Mesenchymal stem cell (in vitro differentiated cells and primary cell): ENCODE results near the gene DPYD.

ENCODE experiments used
- DNase-seq: peaks from one replicate; pipeline ENCODE4 v3.0.0-alpha.2; 2013
- H2AFZ ChIP-seq: one replicate; pipeline ENCODE4 v1.6.1; 2013; ENCODE audit warnings: low read depth, mild to moderate bottlenecking, control low read depth, inconsistent platforms, low read length, moderate library complexity
- H2AK5ac ChIP-seq: 2 replicates; pipeline ENCODE4 v1.6.1; 2013; ENCODE audit warnings: low read length, moderate library complexity, mild to moderate bottlenecking, inconsistent platforms; ENCODE audit not compliant: severe bottlenecking
- H2BK120ac ChIP-seq: one replicate; pipeline ENCODE4 v1.6.1; 2013; ENCODE audit warnings: low read depth, mild to moderate bottlenecking, inconsistent platforms, low read length, moderate library complexity
- H2BK12ac ChIP-seq, 2 experiments: one replicate each; pipeline ENCODE4 v1.6.1; 2013; ENCODE audit warnings: inconsistent platforms in 2 of 2, low read length in 2 of 2, mild to moderate bottlenecking in 2 of 2, moderate library complexity in 2 of 2, control low read depth in 1 of 2
- H2BK15ac ChIP-seq: one replicate; pipeline ENCODE4 v1.6.1; 2013; ENCODE audit warnings: mild to moderate bottlenecking, low read depth, inconsistent platforms; ENCODE audit not compliant: poor library complexity, severe bottlenecking
- H2BK5ac ChIP-seq: 2 replicates; pipeline ENCODE4 v1.6.1; 2013; ENCODE audit warnings: low read depth, mild to moderate bottlenecking, low read length, control low read depth, inconsistent platforms; ENCODE audit not compliant: poor library complexity, severe bottlenecking
- H3K14ac ChIP-seq, 2 experiments: one replicate each; pipeline ENCODE4 v1.6.1; 2013; ENCODE audit warnings: inconsistent platforms in 2 of 2, low read length in 2 of 2, control low read depth in 1 of 2, mild to moderate bottlenecking in 1 of 2, moderate library complexity in 1 of 2
- H3K18ac ChIP-seq, 2 experiments: one replicate each; pipeline ENCODE4 v1.6.1; 2013; ENCODE audit warnings: inconsistent platforms in 2 of 2, low read length in 2 of 2, control low read depth in 1 of 2, low read depth in 1 of 2, mild to moderate bottlenecking in 1 of 2
- H3K23ac ChIP-seq, 2 experiments: one replicate each; pipeline ENCODE4 v1.6.1; 2013; ENCODE audit warnings: inconsistent platforms in 2 of 2, low read length in 2 of 2, mild to moderate bottlenecking in 2 of 2, moderate library complexity in 2 of 2, control low read depth in 1 of 2
- H3K27ac ChIP-seq: 2 replicates; pipeline ENCODE4 v1.5.1; 2013; ENCODE audit warnings: mild to moderate bottlenecking, moderate library complexity, low read length, control low read depth, inconsistent platforms; ENCODE audit not compliant: poor library complexity, severe bottlenecking
- H3K27me3 ChIP-seq, 2 experiments: 2 replicates each; pipeline versions ENCODE4 v1.6.1 to v1.7.0; 2013; ENCODE audit warnings: low read length in 2 of 2, mild to moderate bottlenecking in 2 of 2, moderate library complexity in 2 of 2, control low read depth in 1 of 2, inconsistent platforms in 1 of 2; ENCODE audit not compliant: control insufficient read depth in 1 of 2, insufficient read depth in 1 of 2
- H3K36me3 ChIP-seq, 2 experiments: 2 replicates each; pipeline versions ENCODE4 v1.6.1 to v1.7.0; 2013; ENCODE audit warnings: low read length in 2 of 2, control low read depth in 1 of 2, inconsistent platforms in 1 of 2, low read depth in 1 of 2, mild to moderate bottlenecking in 1 of 2; ENCODE audit not compliant: insufficient read depth in 2 of 2, control insufficient read depth in 1 of 2
- H3K4ac ChIP-seq, 2 experiments: one replicate each; pipeline ENCODE4 v1.6.1; 2013; ENCODE audit warnings: inconsistent platforms in 2 of 2, low read length in 2 of 2, mild to moderate bottlenecking in 2 of 2, moderate library complexity in 2 of 2, control low read depth in 1 of 2, low read depth in 1 of 2
- H3K4me1 ChIP-seq: 2 replicates; pipeline ENCODE4 v1.6.1; 2013; ENCODE audit warnings: low read depth, low read length, control low read depth; ENCODE audit not compliant: control insufficient read depth, insufficient read depth
- H3K4me2 ChIP-seq: 2 replicates; pipeline ENCODE4 v1.6.1; 2013; ENCODE audit warnings: low read length, mild to moderate bottlenecking, inconsistent platforms; ENCODE audit not compliant: poor library complexity, severe bottlenecking
- H3K4me3 ChIP-seq, 2 experiments: 2 replicates each; pipeline versions ENCODE4 v1.5.1 to v1.7.0; 2013; ENCODE audit warnings: low read length in 2 of 2, mild to moderate bottlenecking in 2 of 2, control low read depth in 1 of 2, low read depth in 1 of 2; ENCODE audit not compliant: insufficient read depth in 1 of 2
- H3K79me1 ChIP-seq: replicated peaks from 2 replicates; pipeline ENCODE4 v1.6.1; 2013; ENCODE audit warnings: mild to moderate bottlenecking, control low read depth, low read length, inconsistent platforms; ENCODE audit not compliant: poor library complexity, severe bottlenecking
- H3K9ac ChIP-seq: 2 replicates; pipeline ENCODE4 v1.7.0; 2013; ENCODE audit warnings: mild to moderate bottlenecking, low read length, moderate library complexity
- H3K9me3 ChIP-seq: 2 replicates; pipeline ENCODE4 v1.7.0; 2013; ENCODE audit warnings: mild to moderate bottlenecking, low read length; ENCODE audit not compliant: control insufficient read depth
- H4K8ac ChIP-seq: one replicate; pipeline ENCODE4 v1.6.1; 2013; ENCODE audit warnings: inconsistent platforms, mild to moderate bottlenecking, low read length, moderate library complexity
- H4K91ac ChIP-seq: one replicate; pipeline ENCODE4 v1.6.1; 2013; ENCODE audit warnings: mild to moderate bottlenecking, low read length, inconsistent platforms
- WGBS: methylation state at CpG from one replicate; pipeline ENCODE4 v1.1.7; 2013; ENCODE audit warnings: mixed read lengths; 5-methylcytosine and 5-hydroxymethylcytosine counted together

The DPYD gene

GRCh38 chr1:97120806-97121205 lies 800.0 kb downstream of the DPYD start:
- H3K9ac ChIP-seq, result no peak overlapping the region
- H3K79me1 ChIP-seq, result no peaks in the 10 kb centered on the region
- no peaks in the 10 kb centered on the region for H3K9me3 ChIP-seq
- no peak overlapping the region for H2BK12ac ChIP-seq
- H3K4me1 ChIP-seq, result no peaks in the 10 kb centered on the region
- H2BK5ac ChIP-seq, result no peak overlapping the region
- H2AK5ac ChIP-seq, result no peak overlapping the region
- no peak overlapping the region for H3K27ac ChIP-seq
- H4K8ac ChIP-seq, result no peak overlapping the region
- H3K36me3 ChIP-seq, result no peaks in the 10 kb centered on the region
- no peak overlapping the region for H3K14ac ChIP-seq
- H3K4me3 ChIP-seq, result no peak overlapping the region
- no peak overlapping the region for H3K4me2 ChIP-seq
- peak; percentile 16 for DNase-seq
- WGBS, result 87% methylated on average over 1 of the region's 1 CpG
- H3K23ac ChIP-seq, result no peak overlapping the region
- no peak overlapping the region for H2BK15ac ChIP-seq
- H3K18ac ChIP-seq, result no peak overlapping the region
- H3K27me3 ChIP-seq, result no peaks in the 10 kb centered on the region
- H2AFZ ChIP-seq, result no peak overlapping the region
- H3K4ac ChIP-seq, result no peak overlapping the region
- H2BK120ac ChIP-seq, result no peak overlapping the region
- no peak overlapping the region for H4K91ac ChIP-seq

GRCh38 chr1:97119260-97120158 lies 801.3 kb downstream of the DPYD start:
- Histone ChIP-seq H2AFZ (no peak overlapping the region), H3K4ac (no peak overlapping the region), H3K4me2 (no peak overlapping the region), H3K4me1 (no peaks in the 10 kb centered on the region), H2BK120ac (no peak overlapping the region), H2BK15ac (no peak overlapping the region), H3K79me1 (no peaks in the 10 kb centered on the region), H2AK5ac (no peak overlapping the region), H3K14ac (no peak overlapping the region), H2BK5ac (no peak overlapping the region), H3K9me3 (no peaks in the 10 kb centered on the region), H4K91ac (no peak overlapping the region), H3K4me3 (no peak overlapping the region), H4K8ac (no peak overlapping the region), H3K18ac (no peak overlapping the region), H3K36me3 (no peaks in the 10 kb centered on the region), H3K23ac (no peak overlapping the region), H3K9ac (no peak overlapping the region), H2BK12ac (no peak overlapping the region), H3K27ac (no peak overlapping the region), H3K27me3 (no peaks in the 10 kb centered on the region)
- no peak for DNase-seq
- 79% methylated on average over 8 of the region's 8 CpGs for WGBS

GRCh38 chr1:97114842-97115241 lies 806.0 kb downstream of the DPYD start:
- H3K4me2 ChIP-seq, result no peak overlapping the region
- no peak overlapping the region for H3K23ac ChIP-seq
- no peaks in the 10 kb centered on the region for H3K4me1 ChIP-seq
- no peak overlapping the region for H3K4me3 ChIP-seq
- peaks cover 0 to 4% of the 10 kb centered on the region in 2 experiments for H3K36me3 ChIP-seq
- H3K18ac ChIP-seq, result no peak overlapping the region
- no peak overlapping the region for H2AK5ac ChIP-seq
- no peak overlapping the region for H2BK5ac ChIP-seq
- H3K9me3 ChIP-seq, result no peaks in the 10 kb centered on the region
- no peak overlapping the region for H4K8ac ChIP-seq
- no peak overlapping the region for H3K4ac ChIP-seq
- H3K14ac ChIP-seq, result no peak overlapping the region
- H3K27ac ChIP-seq, result no peak overlapping the region
- no peak overlapping the region for H3K9ac ChIP-seq
- H2AFZ ChIP-seq, result no peak overlapping the region
- no peak for DNase-seq
- no peak overlapping the region for H2BK120ac ChIP-seq
- no peaks in the 10 kb centered on the region for H3K79me1 ChIP-seq
- H3K27me3 ChIP-seq, result no peaks in the 10 kb centered on the region
- no peak overlapping the region for H4K91ac ChIP-seq
- 100% methylated on average over 2 of the region's 2 CpGs for WGBS
- no peak overlapping the region for H2BK12ac ChIP-seq
- no peak overlapping the region for H2BK15ac ChIP-seq

GRCh38 chr1:97112442-97112841 lies 808.4 kb downstream of the DPYD start:
- Histone ChIP-seq H3K27me3 (no peaks in the 10 kb centered on the region), H3K27ac (no peak overlapping the region), H3K23ac (no peak overlapping the region), H3K4me2 (no peak overlapping the region), H2BK120ac (no peak overlapping the region), H4K91ac (no peak overlapping the region), H3K18ac (no peak overlapping the region), H3K4ac (no peak overlapping the region), H3K9ac (no peak overlapping the region), H3K9me3 (no peaks in the 10 kb centered on the region), H3K36me3 (peaks cover 0 to 4% of the 10 kb centered on the region in 2 experiments), H2BK5ac (no peak overlapping the region), H3K14ac (no peak overlapping the region), H3K4me1 (no peaks in the 10 kb centered on the region), H3K79me1 (no peaks in the 10 kb centered on the region), H2BK12ac (no peak overlapping the region), H2AFZ (no peak overlapping the region), H2AK5ac (no peak overlapping the region), H3K4me3 (no peak overlapping the region), H4K8ac (no peak overlapping the region), H2BK15ac (no peak overlapping the region)
- DNase-seq, result no peak
- no CpG with 5 or more reads among the region's 3 CpGs for WGBS
